ENCODE data around the gene FASN. TPM values are rescaled to one million over a fixed set of nuclear protein-coding genes. Genes with fewer than 3 reads are reported as not detected.

FASN gene
- total RNA-seq, 3 donors from 2014 or later (not counting 1 experiment from before 2014, with no cell fraction given), result 53.8 to 56.2 (median 54.0) TPM

GRCh38 chr17:82083009-82083408 is 15.0 kb downstream of the FASN start:
- intact Hi-C loops (cut with micrococcal nuclease), result no loop called here
- no peaks in the 10 kb centered on the region for H3K27me3 Mint-ChIP-seq (ENCODE audit: low read depth in 2 of 2)
- H3K4me1 Mint-ChIP-seq, result no peaks in the 10 kb centered on the region
- H3K36me3 Mint-ChIP-seq, result no peaks in the 10 kb centered on the region
- ATAC-seq (no peak), DNase-seq (no peak)
- Histone ChIP-seq H3K27ac (ENCODE audit: low read length) (no peak overlapping the region), H3K9me3 (ENCODE audit: control insufficient read depth, insufficient read depth, low read length) (no peaks in the 10 kb centered on the region), H3K4me3 (ENCODE audit: low read length) (no peak overlapping the region), H3K27me3 (ENCODE audit: control insufficient read depth, insufficient read depth, low read length) (no peaks in the 10 kb centered on the region), H3K4me1 (ENCODE audit: control insufficient read depth, insufficient read depth, low read length) (no peaks in the 10 kb centered on the region), H3K36me3 (ENCODE audit: control insufficient read depth, insufficient read depth, low read length) (peaks cover 56% of the 10 kb centered on the region)
- 97% methylated on average over 24 of the region's 24 CpGs for WGBS (ENCODE audit: insufficient coverage)
- H3K4me3 Mint-ChIP-seq, result no peak overlapping the region
- no peak for TF ChIP-seq CTCF (IDR thresholded peaks at IDR 0.05)
- H3K27ac Mint-ChIP-seq, result no peak overlapping the region
- no peaks in the 10 kb centered on the region for H3K9me3 Mint-ChIP-seq

GRCh38 chr17:82082456-82082855 is 15.6 kb downstream of the FASN start:
- DNase-seq (no peak), ATAC-seq (no peak)
- WGBS (ENCODE audit: insufficient coverage), result 92% methylated on average over 19 of the region's 19 CpGs
- Mint-ChIP-seq H3K9me3 (no peaks in the 10 kb centered on the region), H3K4me3 (no peak overlapping the region), H3K36me3 (no peaks in the 10 kb centered on the region), H3K27ac (no peak overlapping the region), H3K27me3 (ENCODE audit: low read depth in 2 of 2) (no peaks in the 10 kb centered on the region), H3K4me1 (no peaks in the 10 kb centered on the region)
- intact Hi-C loops (cut with micrococcal nuclease), result no loop called here
- H3K27me3 ChIP-seq (ENCODE audit: control insufficient read depth, insufficient read depth, low read length), result no peaks in the 10 kb centered on the region
- no peaks in the 10 kb centered on the region for H3K4me1 ChIP-seq (ENCODE audit: control insufficient read depth, insufficient read depth, low read length)
- H3K4me3 ChIP-seq (ENCODE audit: low read length), result no peak overlapping the region
- TF ChIP-seq CTCF (IDR thresholded peaks at IDR 0.05), result no peak
- peaks cover 52% of the 10 kb centered on the region for H3K36me3 ChIP-seq (ENCODE audit: control insufficient read depth, insufficient read depth, low read length)
- H3K9me3 ChIP-seq (ENCODE audit: control insufficient read depth, insufficient read depth, low read length), result no peaks in the 10 kb centered on the region
- H3K27ac ChIP-seq (ENCODE audit: low read length), result no peak overlapping the region

GRCh38 chr17:82081966-82082365 is 16.1 kb downstream of the FASN start:
- Mint-ChIP-seq H3K4me3 (no peak overlapping the region), H3K9me3 (no peaks in the 10 kb centered on the region), H3K27me3 (ENCODE audit: low read depth in 2 of 2) (no peaks in the 10 kb centered on the region), H3K27ac (no peak overlapping the region), H3K4me1 (no peaks in the 10 kb centered on the region), H3K36me3 (no peaks in the 10 kb centered on the region)
- DNase-seq (no peak), ATAC-seq (no peak)
- H3K27me3 ChIP-seq (ENCODE audit: control insufficient read depth, insufficient read depth, low read length), result no peaks in the 10 kb centered on the region
- peaks cover 51% of the 10 kb centered on the region for H3K36me3 ChIP-seq (ENCODE audit: control insufficient read depth, insufficient read depth, low read length)
- TF ChIP-seq CTCF (IDR thresholded peaks at IDR 0.05), result no peak
- no peak overlapping the region for H3K27ac ChIP-seq (ENCODE audit: low read length)
- no peak overlapping the region for H3K4me3 ChIP-seq (ENCODE audit: low read length)
- 96% methylated on average over 22 of the region's 22 CpGs for WGBS (ENCODE audit: insufficient coverage)
- no peaks in the 10 kb centered on the region for H3K9me3 ChIP-seq (ENCODE audit: control insufficient read depth, insufficient read depth, low read length)
- no peaks in the 10 kb centered on the region for H3K4me1 ChIP-seq (ENCODE audit: control insufficient read depth, insufficient read depth, low read length)
- intact Hi-C loops (cut with micrococcal nuclease), result no loop called here

GRCh38 chr17:82081546-82081945 is 16.5 kb downstream of the FASN start:
- peaks cover 47% of the 10 kb centered on the region for H3K36me3 ChIP-seq (ENCODE audit: control insufficient read depth, insufficient read depth, low read length)
- no peak for DNase-seq
- no peak for TF ChIP-seq CTCF (IDR thresholded peaks at IDR 0.05)
- H3K4me3 ChIP-seq (ENCODE audit: low read length), result no peak overlapping the region
- WGBS (ENCODE audit: insufficient coverage), result 95% methylated on average over 19 of the region's 20 CpGs
- H3K27ac ChIP-seq (ENCODE audit: low read length), result no peak overlapping the region
- no peaks in the 10 kb centered on the region for H3K4me1 ChIP-seq (ENCODE audit: control insufficient read depth, insufficient read depth, low read length)
- no peaks in the 10 kb centered on the region for H3K36me3 Mint-ChIP-seq
- H3K9me3 ChIP-seq (ENCODE audit: control insufficient read depth, insufficient read depth, low read length), result no peaks in the 10 kb centered on the region
- H3K27me3 ChIP-seq (ENCODE audit: control insufficient read depth, insufficient read depth, low read length), result no peaks in the 10 kb centered on the region
- no peak for ATAC-seq
- H3K4me1 Mint-ChIP-seq, result no peaks in the 10 kb centered on the region
- H3K27ac Mint-ChIP-seq, result no peak overlapping the region
- intact Hi-C loops (cut with micrococcal nuclease), result no loop called here
- no peak overlapping the region for H3K4me3 Mint-ChIP-seq
- H3K9me3 Mint-ChIP-seq, result no peaks in the 10 kb centered on the region
- H3K27me3 Mint-ChIP-seq (ENCODE audit: low read depth in 2 of 2), result no peaks in the 10 kb centered on the region
